KOPT-K1 (cell line): ENCODE data around the gene GARNL3.

Source experiments
- H3K27ac ChIP-seq: fragments of 200-600 bp; sonication (generic); 2 replicates; pipeline ENCODE4 v1.5.1; 2016; ENCODE audit warnings: antibody characterized with exemption, mild to moderate bottlenecking, low read depth, low read length; ENCODE audit not compliant: poor library complexity, severe bottlenecking
- H3K36me3 ChIP-seq: fragments of 200-600 bp; sonication (generic); 2 replicates; pipeline ENCODE4 v1.5.1; 2017; ENCODE audit warnings: antibody characterized with exemption, mild to moderate bottlenecking, low read length, moderate library complexity; ENCODE audit not compliant: insufficient read depth
- H3K9me3 ChIP-seq: fragments of 200-600 bp; sonication (generic); 2 replicates; pipeline ENCODE4 v1.5.1; 2017; ENCODE audit warnings: antibody characterized with exemption, low read length, mild to moderate bottlenecking; ENCODE audit not compliant: insufficient read depth, poor library complexity, severe bottlenecking

The GARNL3 gene

GRCh38 chr9:127386981-127387380, 122.4 kb downstream of the GARNL3 start:
- H3K36me3 ChIP-seq, result no peaks in the 10 kb centered on the region
- no peaks in the 10 kb centered on the region for H3K9me3 ChIP-seq
- no peak overlapping the region for H3K27ac ChIP-seq

GRCh38 chr9:127388037-127388855, 123.7 kb downstream of the GARNL3 start:
- Histone ChIP-seq H3K36me3 (no peaks in the 10 kb centered on the region), H3K9me3 (no peaks in the 10 kb centered on the region), H3K27ac (no peak overlapping the region)

- Histone ChIP-seq H3K36me3 (no peaks in the 10 kb centered on the region), H3K9me3 (no peaks in the 10 kb centered on the region), H3K27ac (no peak overlapping the region)
These were observed 124.3 kb downstream of the GARNL3 start for GRCh38 chr9:127388856-127389238.

- no peak overlapping the region for H3K27ac ChIP-seq
- H3K36me3 ChIP-seq, result no peaks in the 10 kb centered on the region
- H3K9me3 ChIP-seq, result no peaks in the 10 kb centered on the region
These were observed 125.0 kb downstream of the GARNL3 start for GRCh38 chr9:127389381-127390247.

GRCh38 chr9:127390248-127390545, 125.6 kb downstream of the GARNL3 start:
- Histone ChIP-seq H3K27ac (no peak overlapping the region), H3K9me3 (no peaks in the 10 kb centered on the region), H3K36me3 (no peaks in the 10 kb centered on the region)

GRCh38 chr9:127390563-127390962, 126.0 kb downstream of the GARNL3 start:
- no peaks in the 10 kb centered on the region for H3K9me3 ChIP-seq
- H3K27ac ChIP-seq, result no peak overlapping the region
- H3K36me3 ChIP-seq, result no peaks in the 10 kb centered on the region

- H3K36me3 ChIP-seq, result no peaks in the 10 kb centered on the region
- no peaks in the 10 kb centered on the region for H3K9me3 ChIP-seq
- H3K27ac ChIP-seq, result no peak overlapping the region
These were observed 127.6 kb downstream of the GARNL3 start for GRCh38 chr9:127392166-127392565.

- Histone ChIP-seq H3K36me3 (no peaks in the 10 kb centered on the region), H3K9me3 (no peaks in the 10 kb centered on the region), H3K27ac (no peak overlapping the region)
These were observed 128.4 kb downstream of the GARNL3 start for GRCh38 chr9:127392976-127393375.

GRCh38 chr9:127393645-127394044, 129.1 kb downstream of the GARNL3 start:
- H3K36me3 ChIP-seq, result no peaks in the 10 kb centered on the region
- no peaks in the 10 kb centered on the region for H3K9me3 ChIP-seq
- no peak overlapping the region for H3K27ac ChIP-seq

GRCh38 chr9:127395497-127396252, 131.1 kb downstream of the GARNL3 start:
- Histone ChIP-seq H3K36me3 (no peaks in the 10 kb centered on the region), H3K9me3 (no peaks in the 10 kb centered on the region), H3K27ac (no peak overlapping the region)

GRCh38 chr9:127396253-127396807, 131.8 kb downstream of the GARNL3 start:
- H3K27ac ChIP-seq, result no peak overlapping the region
- H3K9me3 ChIP-seq, result no peaks in the 10 kb centered on the region
- no peaks in the 10 kb centered on the region for H3K36me3 ChIP-seq

- Histone ChIP-seq H3K27ac (no peak within 1 kb of the TSS), H3K36me3 (no peaks in the 10 kb centered on the region)
These were observed 132.5 kb downstream of the GARNL3 start, which contains the start of gene SLC2A8 for GRCh38 chr9:127396808-127397645. Gene SLC2A8 (plus strand): TSS chr9:127397169. CDS start chr9:127397231, 62 bp downstream.

GRCh38 chr9:127397646-127398274, 133.2 kb downstream of the GARNL3 start:
- Histone ChIP-seq H3K27ac (no peak overlapping the region), H3K36me3 (no peaks in the 10 kb centered on the region), H3K9me3 (no peaks in the 10 kb centered on the region)

More at GRCh38 chr9:127396808-127397645, 132.5 kb downstream of the GARNL3 start, which contains the start of gene SLC2A8:
- H3K9me3 ChIP-seq, result no peaks in the 10 kb centered on the region

- no peak overlapping the region for H3K27ac ChIP-seq
- H3K9me3 ChIP-seq, result no peaks in the 10 kb centered on the region
- H3K36me3 ChIP-seq, result no peaks in the 10 kb centered on the region
These were observed 133.7 kb downstream of the GARNL3 start for GRCh38 chr9:127398275-127398647.
